K562 (cell line): Measurements from ENCODE around the gene HYCC2. TPM values are rescaled to one million over a fixed set of nuclear protein-coding genes. Genes with fewer than 3 reads are reported as not detected.

ENCODE experiments used
- ARID3B ChIP-seq: fragments of 250-450 bp; sonication (Bioruptor Pico); IDR thresholded peaks from 2 replicates; pipeline ENCODE4 v1.4.0; 2020; ENCODE audit warnings: borderline replicate concordance
- HDAC1 ChIP-seq, 2 experiments: fragments of 450-650 bp; IDR thresholded peaks; 2 replicates each; pipeline ENCODE4 v1.6.1; 2016 to 2017; ENCODE audit warnings: inconsistent platforms in 1 of 2, mild to moderate bottlenecking in 1 of 2, moderate library complexity in 1 of 2
- JUND ChIP-seq, 2 experiments: IDR thresholded peaks; 2 replicates in 1 of 2; 3 replicates in 1 of 2; pipeline ENCODE4 v1.6.1; 2011; ENCODE audit warnings: borderline replicate concordance in 2 of 2, low read depth in 2 of 2, low read length in 2 of 2, improper control_type of control experiment in 1 of 2, missing biosample characterization in 1 of 2, missing genetic modification characterization in 1 of 2, missing genetic modification reagents in 1 of 2
- KDM1A ChIP-seq, 2 experiments: fragments of 450-650 bp; IDR thresholded peaks; 2 replicates each; pipeline ENCODE4 v1.6.1; 2016; ENCODE audit warnings: mild to moderate bottlenecking in 2 of 2
- NCOA1 ChIP-seq: fragments of 450-650 bp; IDR thresholded peaks from 2 replicates; pipeline ENCODE4 v1.6.1; 2016; ENCODE audit warnings: low read depth
- NFE2L1 ChIP-seq: fragments of 450-650 bp; IDR thresholded peaks from 2 replicates; pipeline ENCODE4 v1.6.1; 2016; ENCODE audit warnings: missing genetic modification characterization, low read depth, mild to moderate bottlenecking, missing compliant biosample characterization, moderate library complexity, borderline replicate concordance
- OTX1 ChIP-seq: fragments of 450-650 bp; formaldehyde crosslinking; IDR thresholded peaks from 2 replicates; pipeline ENCODE4 v1.4.0; 2022; ENCODE audit warnings: mild to moderate bottlenecking
- POLR2AphosphoS5 ChIP-seq: IDR thresholded peaks from 2 replicates; pipeline ENCODE4 v1.6.1; 2011; ENCODE audit warnings: mild to moderate bottlenecking, low read depth, low read length, moderate library complexity; ENCODE audit not compliant: control insufficient read depth, insufficient read depth
- PRPF4 ChIP-seq: fragments of 200-400 bp; formaldehyde crosslinking; IDR thresholded peaks from one replicate; pipeline ENCODE4 v1.6.1; 2017; ENCODE audit warnings: low read length, low read depth, mild to moderate bottlenecking; ENCODE audit not compliant: insufficient read depth, poor library complexity, severe bottlenecking
- RBFOX2 ChIP-seq: fragments of 200-400 bp; formaldehyde crosslinking; IDR thresholded peaks from 2 replicates; pipeline ENCODE4 v1.6.1; 2017; ENCODE audit warnings: low read depth, mild to moderate bottlenecking, low read length, moderate library complexity
- SAFB ChIP-seq: fragments of 200-400 bp; formaldehyde crosslinking; IDR thresholded peaks from 2 replicates; pipeline ENCODE4 v1.6.1; 2017; ENCODE audit warnings: low read depth, low read length, borderline replicate concordance
- TBL1XR1 ChIP-seq, 2 experiments: IDR thresholded peaks; 2 replicates each; pipeline ENCODE4 v1.6.1; 2012; ENCODE audit warnings: improper control_type of control experiment in 2 of 2, low read length in 2 of 2, mild to moderate bottlenecking in 1 of 2
- VEZF1 ChIP-seq: fragments of 200-800 bp; sonication (Bioruptor generic); IDR thresholded peaks from 2 replicates; pipeline ENCODE4 v1.6.1; 2017; ENCODE audit warnings: missing genetic modification characterization, missing compliant biosample characterization
- YBX1 ChIP-seq: fragments of 450-650 bp; IDR thresholded peaks from 2 replicates; pipeline ENCODE4 v1.7.1; 2016; ENCODE audit warnings: mild to moderate bottlenecking
- ZNF407 ChIP-seq: fragments of 450-650 bp; IDR thresholded peaks from 2 replicates; pipeline ENCODE4 v1.6.1; 2016; ENCODE audit warnings: low read depth
- polyA plus RNA-seq, 8 experiments: library from polyadenylated mRNA; depleted of rRNA in 4 of 8; stranded (reverse) in 5 of 8; unstranded in 3 of 8; fragments of >200 nt; fragmentation: Nextera tagmentation in 2 of 8; fragmentation: Illumina TruSeq in 1 of 8; extraction: Ambion mirVana in 2 of 8; extraction: Trizol in 1 of 8; gene quantifications; 2 replicates each; pipeline versions ENCODE4 v1.2.1 to v1.2.3, GENCODE V29; 2011 to 2014; ENCODE audit warnings: inconsistent platforms in 1 of 8, missing spikeins in 1 of 8
- total RNA-seq, 7 experiments: library from RNA; depleted of rRNA in 6 of 7; stranded (reverse); fragments of >200 nt in 6 of 7; fragmentation: Illumina TruSeq in 2 of 7; extraction: Trizol in 2 of 7; gene quantifications; 2 replicates each; pipeline versions ENCODE4 v1.2.1 to v1.2.3, GENCODE V29; 2011 to 2021; ENCODE audit warnings: low replicate concordance in 1 of 7

The HYCC2 gene
- total and polyA plus RNA-seq, 9 of the 15 experiments (the other 6 are each of a cell fraction or from before 2014, with no cell fraction given), result 5.4 to 20.0 (median 9.8) TPM

- TF ChIP-seq VEZF1 (CRISPR knock-in tag), result peak; percentile 58; the same call in 1 of the 2 replicates
- no peak for TF ChIP-seq NFE2L1
- peak; percentile 81 for TF ChIP-seq RBFOX2
- no peak for TF ChIP-seq OTX1 (CRISPR knock-in tag)
- TF ChIP-seq NCOA1, result peak; percentile 100
- TF ChIP-seq SAFB, result no peak
- TF ChIP-seq POLR2AphosphoS5, result peak; percentile 78
- TF ChIP-seq YBX1, result no peak
- 0 out of 4 replicates have a peak, but pooled peaks of 1 of the 2 experiments have one; percentile 33 for TF ChIP-seq KDM1A (IDR thresholded peaks at IDR 0.05)
- TF ChIP-seq ARID3B, result no peak
- TF ChIP-seq HDAC1 (IDR thresholded peaks at IDR 0.05), result peak in 1 of 2 experiments; percentile 83; a peak in 2 of 4 replicates
- TF ChIP-seq PRPF4, result no peak
- TF ChIP-seq ZNF407, result no peak
- TF ChIP-seq TBL1XR1 (IDR thresholded peaks at IDR 0.05; ENCODE audit: low read length in 2 of 2), result no peak
- 0 out of 2 replicates have a peak, but pooled peaks have one; percentile 11 for TF ChIP-seq JUND (IDR thresholded peaks at IDR 0.05; ENCODE audit: borderline replicate concordance, low read depth, low read length)
- peak; percentile 55; the same call in 1 of the 3 replicates for TF ChIP-seq JUND (tag; IDR thresholded peaks at IDR 0.05; ENCODE audit: borderline replicate concordance, low read depth, low read length)
Observed at GRCh38 chr2:201071479-201072200, at the start of gene HYCC2, which contains the start of gene NDUFB3 (continued).
